Measurements from ENCODE around the gene MXI1. TPM values are rescaled to one million over a fixed set of nuclear protein-coding genes. Genes with fewer than 3 reads are reported as not detected.
"Not testable (repeated sequence)": the region's sequence is repeated elsewhere in the genome, so short reads cannot be mapped to it uniquely, and the experiment has no call there.

MXI1 gene
- total and polyA plus RNA-seq, 4 donors, result 64.1 to 90.1 (median 81.6) TPM

DNA sequence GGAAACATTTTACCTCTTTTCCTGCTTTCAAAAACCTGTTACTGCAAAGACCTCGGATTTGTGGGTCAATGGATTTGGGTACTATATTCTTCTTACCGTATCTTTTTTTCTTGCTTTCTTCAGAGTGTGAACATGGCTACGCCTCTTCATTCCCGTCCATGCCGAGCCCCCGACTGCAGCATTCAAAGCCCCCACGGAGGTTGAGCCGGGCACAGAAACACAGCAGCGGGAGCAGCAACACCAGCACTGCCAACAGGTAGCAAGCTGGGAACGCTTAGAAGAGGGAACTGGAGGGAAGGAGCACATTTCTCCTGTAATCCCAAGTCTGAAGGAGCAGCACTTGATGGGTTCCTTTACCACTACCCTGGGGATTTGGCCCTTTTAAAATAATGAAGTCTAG, 20.7 kb downstream of the MXI1 start:
- H3K27ac ChIP-seq (ENCODE audit: low read depth, low read length), result peak overlapping the region; percentile 96
- no peak overlapping the region for H3K4me3 ChIP-seq (ENCODE audit: low read depth, low read length)
- no peaks in the 10 kb centered on the region for H3K9me3 ChIP-seq (ENCODE audit: control insufficient read depth, insufficient read depth, low read length)
- no peaks in the 10 kb centered on the region for H3K27me3 ChIP-seq (ENCODE audit: control insufficient read depth, insufficient read depth, low read length)
- WGBS (ENCODE audit: insufficient coverage), result 73% methylated on average over 7 of the region's 10 CpGs
- H3K36me3 ChIP-seq (ENCODE audit: control insufficient read depth, insufficient read depth, low read length), result peaks cover 4% of the 10 kb centered on the region
- H3K4me1 ChIP-seq (ENCODE audit: control insufficient read depth, insufficient read depth, low read length), result peaks cover 15% of the 10 kb centered on the region
- DNase-seq (ENCODE audit: low read depth in 4 of 6, low spot score in 6 of 6), result no peak

DNA sequence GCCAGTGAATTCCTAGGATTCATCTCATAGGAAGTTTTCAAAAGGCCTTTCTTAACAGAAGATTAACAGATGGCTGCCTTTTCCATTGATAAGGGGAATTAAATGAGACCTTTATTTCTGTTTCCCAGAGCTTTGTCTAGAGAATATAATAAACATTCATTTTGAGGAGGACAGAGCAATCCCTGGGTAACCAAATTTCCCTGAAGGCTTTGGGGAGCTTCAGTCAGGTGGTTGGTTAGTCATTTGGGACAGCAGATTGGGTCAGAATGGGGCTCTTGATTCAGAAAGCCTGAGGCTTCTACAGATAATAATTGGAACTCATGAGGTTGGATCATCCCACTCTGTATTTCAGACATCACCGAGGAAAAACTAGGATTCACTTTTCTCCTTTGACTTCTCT, 21.8 kb downstream of the MXI1 start:
- Histone ChIP-seq H3K36me3 (ENCODE audit: control insufficient read depth, insufficient read depth, low read length) (peaks cover 4% of the 10 kb centered on the region), H3K9me3 (ENCODE audit: control insufficient read depth, insufficient read depth, low read length) (no peaks in the 10 kb centered on the region), H3K27me3 (ENCODE audit: control insufficient read depth, insufficient read depth, low read length) (no peaks in the 10 kb centered on the region), H3K4me1 (ENCODE audit: control insufficient read depth, insufficient read depth, low read length) (peaks cover 15% of the 10 kb centered on the region), H3K27ac (ENCODE audit: low read depth, low read length) (no peak overlapping the region), H3K4me3 (ENCODE audit: low read depth, low read length) (no peak overlapping the region)
- no CpG with 5 or more reads among the region's 1 CpG for WGBS (ENCODE audit: insufficient coverage)
- no peak for DNase-seq (ENCODE audit: low read depth in 4 of 6, low spot score in 6 of 6)

DNA sequence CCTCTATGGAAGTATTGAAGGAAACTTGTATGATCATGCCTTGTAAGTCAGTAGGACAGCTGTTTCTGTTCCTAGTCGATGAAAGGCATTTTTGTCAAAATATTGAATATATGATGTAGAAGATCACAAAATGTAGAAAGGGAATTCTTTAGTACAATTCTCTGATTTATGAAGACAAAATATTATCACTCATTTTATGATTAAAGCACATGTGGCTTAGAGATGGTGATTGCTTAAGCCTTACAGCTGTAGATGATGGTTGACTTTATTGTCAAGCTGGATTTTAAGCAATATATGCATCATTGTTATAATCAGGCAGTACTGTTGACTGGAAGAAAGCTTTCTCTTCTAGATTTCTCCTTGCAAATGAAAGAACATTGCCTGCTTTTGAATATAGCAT, 26.4 kb downstream of the MXI1 start:
- H3K27me3 ChIP-seq (ENCODE audit: control insufficient read depth, insufficient read depth, low read length), result no peaks in the 10 kb centered on the region
- H3K36me3 ChIP-seq (ENCODE audit: control insufficient read depth, insufficient read depth, low read length), result peaks cover 4% of the 10 kb centered on the region
- WGBS (ENCODE audit: insufficient coverage), result no CpG with 5 or more reads among the region's 1 CpG
- no peaks in the 10 kb centered on the region for H3K9me3 ChIP-seq (ENCODE audit: control insufficient read depth, insufficient read depth, low read length)
- H3K4me3 ChIP-seq (ENCODE audit: low read depth, low read length), result no peak overlapping the region
- no peak overlapping the region for H3K27ac ChIP-seq (ENCODE audit: low read depth, low read length)
- no peaks in the 10 kb centered on the region for H3K4me1 ChIP-seq (ENCODE audit: control insufficient read depth, insufficient read depth, low read length)
- no peak for DNase-seq (ENCODE audit: low read depth in 4 of 6, low spot score in 6 of 6)

DNA sequence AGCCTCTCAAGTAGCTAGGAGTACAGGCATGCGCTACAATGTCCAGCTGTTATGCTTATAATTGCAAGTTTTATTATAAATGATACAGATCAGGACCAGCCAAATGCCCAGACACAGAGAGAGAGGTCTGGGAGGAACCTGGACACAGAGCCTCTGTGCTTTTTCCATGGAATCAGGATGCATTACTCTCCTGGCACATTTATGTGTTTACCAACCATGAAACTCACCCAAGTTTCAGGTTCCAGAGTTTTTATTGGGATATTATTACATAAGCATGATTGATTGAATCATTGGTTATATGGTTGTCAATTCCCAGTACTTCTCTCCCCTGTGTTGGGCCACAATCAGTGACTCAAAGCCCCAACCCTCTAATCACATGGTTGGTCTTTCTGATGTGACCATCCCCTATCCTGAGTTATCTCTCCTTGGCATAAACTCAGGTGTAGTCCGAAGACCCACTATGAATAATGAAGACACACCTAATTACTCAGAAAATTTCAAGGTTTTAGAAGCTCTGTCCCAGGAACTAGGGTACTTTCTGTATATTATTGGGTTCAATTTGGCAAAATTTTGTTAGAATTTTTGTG, 30.6 kb downstream of the MXI1 start:
- 100% methylated on average over 1 of the region's 2 CpGs for WGBS (ENCODE audit: insufficient coverage)
- H3K27ac ChIP-seq (ENCODE audit: low read depth, low read length), result no peak overlapping the region
- H3K9me3 ChIP-seq (ENCODE audit: control insufficient read depth, insufficient read depth, low read length), result no peaks in the 10 kb centered on the region
- H3K4me1 ChIP-seq (ENCODE audit: control insufficient read depth, insufficient read depth, low read length), result no peaks in the 10 kb centered on the region
- no peak overlapping the region for H3K4me3 ChIP-seq (ENCODE audit: low read depth, low read length)
- no peaks in the 10 kb centered on the region for H3K27me3 ChIP-seq (ENCODE audit: control insufficient read depth, insufficient read depth, low read length)
- no peaks in the 10 kb centered on the region for H3K36me3 ChIP-seq (ENCODE audit: control insufficient read depth, insufficient read depth, low read length)
- DNase-seq (ENCODE audit: low read depth in 4 of 6, low spot score in 6 of 6), result no peak

DNA sequence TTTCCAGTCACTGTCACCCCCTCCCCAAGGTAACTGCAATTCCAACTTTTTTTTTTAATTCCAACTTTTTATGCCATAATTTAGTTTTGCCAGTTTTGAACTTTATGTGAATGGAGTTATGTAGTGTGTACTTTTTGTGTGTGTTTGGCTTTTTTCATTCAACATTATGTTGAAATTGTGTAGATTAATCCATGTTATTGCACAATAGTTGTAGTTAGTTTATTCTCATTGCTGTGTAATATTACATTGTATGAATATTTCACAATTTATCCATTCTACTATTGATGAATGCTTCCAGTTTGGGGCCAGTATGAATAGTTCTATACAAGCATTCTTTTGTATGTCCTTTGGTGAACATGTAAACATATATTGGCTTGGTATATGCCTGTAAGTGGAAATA, 32.5 kb downstream of the MXI1 start:
- DNase-seq (ENCODE audit: low read depth in 4 of 6, low spot score in 6 of 6), result no peak
- no peak overlapping the region for H3K27ac ChIP-seq (ENCODE audit: low read depth, low read length)

DNA sequence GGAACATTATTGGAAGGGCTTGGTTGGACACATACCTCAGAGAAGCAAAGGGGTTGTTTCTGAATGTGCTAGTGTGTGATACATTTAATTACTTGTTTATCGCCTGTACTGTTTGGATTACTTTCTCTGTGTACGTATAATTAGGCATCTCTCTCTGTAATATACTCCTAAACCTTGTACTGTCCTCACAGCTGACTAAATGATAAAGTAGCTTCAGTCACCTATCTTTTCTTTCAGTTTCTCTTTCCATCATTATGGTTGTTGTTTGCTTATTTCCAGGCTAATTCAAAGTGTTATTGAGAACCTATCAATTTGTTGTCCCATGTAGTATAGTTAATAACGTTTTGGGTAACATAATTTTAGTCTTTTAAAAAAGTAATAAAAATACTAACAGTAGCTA, 34.0 kb downstream of the MXI1 start:
- Histone ChIP-seq H3K36me3 (ENCODE audit: control insufficient read depth, insufficient read depth, low read length) (peaks cover 3% of the 10 kb centered on the region), H3K27me3 (ENCODE audit: control insufficient read depth, insufficient read depth, low read length) (no peaks in the 10 kb centered on the region), H3K4me3 (ENCODE audit: low read depth, low read length) (no peak overlapping the region), H3K27ac (ENCODE audit: low read depth, low read length) (no peak overlapping the region), H3K9me3 (ENCODE audit: control insufficient read depth, insufficient read depth, low read length) (no peaks in the 10 kb centered on the region), H3K4me1 (ENCODE audit: control insufficient read depth, insufficient read depth, low read length) (no peaks in the 10 kb centered on the region)
- no CpG with 5 or more reads among the region's 3 CpGs for WGBS (ENCODE audit: insufficient coverage)
- peak in 1 of 6 donors; percentile 68 for DNase-seq (ENCODE audit: low read depth in 4 of 6, low spot score in 6 of 6)

More for the DNA sequence above, 32.5 kb downstream of the MXI1 start:
- H3K36me3 ChIP-seq (ENCODE audit: control insufficient read depth, insufficient read depth, low read length), result no peaks in the 10 kb centered on the region
- H3K9me3 ChIP-seq (ENCODE audit: control insufficient read depth, insufficient read depth, low read length), result no peaks in the 10 kb centered on the region
- no peaks in the 10 kb centered on the region for H3K4me1 ChIP-seq (ENCODE audit: control insufficient read depth, insufficient read depth, low read length)
- no peaks in the 10 kb centered on the region for H3K27me3 ChIP-seq (ENCODE audit: control insufficient read depth, insufficient read depth, low read length)
- H3K4me3 ChIP-seq (ENCODE audit: low read depth, low read length), result no peak overlapping the region

DNA sequence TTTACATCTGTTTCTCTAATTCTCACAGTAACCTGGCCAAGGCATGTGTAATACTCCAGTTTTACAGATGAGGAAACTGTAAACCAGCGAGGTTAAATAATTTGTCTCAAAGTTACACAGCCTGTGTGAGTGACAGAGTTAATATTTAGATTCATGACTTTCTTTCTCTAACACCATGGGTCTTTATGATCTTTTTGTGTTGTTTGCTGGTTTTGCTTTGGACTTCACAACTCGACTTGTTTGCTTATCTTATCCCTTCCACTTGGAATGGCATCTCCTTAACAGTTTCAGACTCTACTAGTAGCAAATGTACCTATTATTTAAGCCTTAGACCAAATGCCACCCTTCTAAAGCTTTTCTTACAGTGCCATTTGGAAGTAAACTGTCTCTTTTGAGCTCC, 34.4 kb downstream of the MXI1 start:
- WGBS (ENCODE audit: insufficient coverage), result no CpG with 5 or more reads among the region's 2 CpGs
- no peak overlapping the region for H3K27ac ChIP-seq (ENCODE audit: low read depth, low read length)
- no peaks in the 10 kb centered on the region for H3K4me1 ChIP-seq (ENCODE audit: control insufficient read depth, insufficient read depth, low read length)

DNA sequence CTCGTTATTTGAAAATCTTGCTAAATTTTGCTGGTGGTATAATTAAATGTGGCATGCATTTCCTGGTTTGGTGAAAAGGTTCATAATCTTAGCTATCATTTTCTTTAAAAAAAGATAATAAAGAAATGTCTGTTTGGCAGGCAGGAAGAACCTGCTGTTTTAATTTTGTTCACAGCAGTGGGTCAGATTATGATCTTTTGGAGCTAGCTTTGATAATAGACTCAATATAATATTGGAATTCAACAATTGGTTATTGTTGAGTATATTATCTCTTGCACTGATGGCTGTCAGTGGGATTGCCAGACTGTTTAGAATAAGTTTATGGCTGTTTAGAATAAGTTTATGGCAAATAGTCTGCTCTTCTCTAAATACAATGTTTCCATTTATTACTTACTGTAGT, 35.1 kb downstream of the MXI1 start:
- no peaks in the 10 kb centered on the region for H3K9me3 ChIP-seq (ENCODE audit: control insufficient read depth, insufficient read depth, low read length)
- WGBS (ENCODE audit: insufficient coverage), result no CpG with 5 or more reads among the region's 1 CpG
- no peaks in the 10 kb centered on the region for H3K27me3 ChIP-seq (ENCODE audit: control insufficient read depth, insufficient read depth, low read length)
- H3K4me1 ChIP-seq (ENCODE audit: control insufficient read depth, insufficient read depth, low read length), result no peaks in the 10 kb centered on the region
- peak in 1 of 6 donors; percentile 91 for DNase-seq (ENCODE audit: low read depth in 4 of 6, low spot score in 6 of 6)
- peaks cover 3% of the 10 kb centered on the region for H3K36me3 ChIP-seq (ENCODE audit: control insufficient read depth, insufficient read depth, low read length)
- H3K4me3 ChIP-seq (ENCODE audit: low read depth, low read length), result no peak overlapping the region
- H3K27ac ChIP-seq (ENCODE audit: low read depth, low read length), result no peak overlapping the region

More for the DNA sequence above, 34.4 kb downstream of the MXI1 start:
- H3K9me3 ChIP-seq (ENCODE audit: control insufficient read depth, insufficient read depth, low read length), result no peaks in the 10 kb centered on the region
- DNase-seq (ENCODE audit: low read depth in 4 of 6, low spot score in 6 of 6), result no peak
- H3K36me3 ChIP-seq (ENCODE audit: control insufficient read depth, insufficient read depth, low read length), result peaks cover 3% of the 10 kb centered on the region
- no peaks in the 10 kb centered on the region for H3K27me3 ChIP-seq (ENCODE audit: control insufficient read depth, insufficient read depth, low read length)
- H3K4me3 ChIP-seq (ENCODE audit: low read depth, low read length), result no peak overlapping the region

DNA sequence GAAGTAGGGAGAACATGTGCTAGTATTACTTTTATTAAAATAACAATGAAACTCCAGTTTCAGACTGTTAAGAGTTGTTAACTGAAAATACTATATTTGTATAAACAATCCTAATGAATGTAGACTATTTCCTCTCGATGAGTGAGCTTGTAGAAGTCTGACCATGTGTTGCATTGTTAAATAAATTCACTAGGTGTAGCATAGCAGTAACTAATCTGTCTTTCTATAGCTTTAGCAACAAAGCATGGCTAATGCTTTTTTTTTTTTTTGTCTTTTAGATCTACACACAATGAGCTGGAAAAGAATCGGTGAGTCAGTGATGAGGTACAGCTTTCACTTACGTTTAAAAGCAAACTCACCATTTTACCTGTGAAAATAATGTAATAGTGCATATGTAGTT, 37.1 kb downstream of the MXI1 start:
- Histone ChIP-seq H3K4me1 (ENCODE audit: control insufficient read depth, insufficient read depth, low read length) (no peaks in the 10 kb centered on the region), H3K9me3 (ENCODE audit: control insufficient read depth, insufficient read depth, low read length) (no peaks in the 10 kb centered on the region), H3K36me3 (ENCODE audit: control insufficient read depth, insufficient read depth, low read length) (peaks cover 3% of the 10 kb centered on the region), H3K27ac (ENCODE audit: low read depth, low read length) (no peak overlapping the region), H3K27me3 (ENCODE audit: control insufficient read depth, insufficient read depth, low read length) (no peaks in the 10 kb centered on the region), H3K4me3 (ENCODE audit: low read depth, low read length) (no peak overlapping the region)
- WGBS (ENCODE audit: insufficient coverage), result no CpG with 5 or more reads among the region's 3 CpGs
- no peak for DNase-seq (ENCODE audit: low read depth in 4 of 6, low spot score in 6 of 6)

DNA sequence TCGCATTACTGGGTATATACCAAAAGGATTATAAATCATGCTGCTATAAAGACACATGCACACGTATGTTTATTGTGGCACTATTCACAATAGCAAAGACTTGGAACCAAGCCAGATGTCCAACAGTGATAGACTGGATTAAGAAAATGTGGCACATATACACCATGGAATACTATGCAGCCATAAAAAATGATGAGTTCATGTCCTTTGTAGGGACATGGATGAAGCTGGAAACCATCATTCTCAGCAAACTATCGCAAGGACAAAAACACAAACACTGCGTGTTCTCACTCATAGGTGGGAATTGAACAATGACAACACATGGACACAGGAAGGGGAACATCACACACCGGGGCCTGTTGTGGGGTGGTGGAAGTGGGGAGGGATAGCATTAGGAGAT, 40.4 kb downstream of the MXI1 start:
- not testable (repeated sequence) for H3K27ac ChIP-seq (ENCODE audit: low read depth, low read length); H3K4me1 ChIP-seq (ENCODE audit: control insufficient read depth, insufficient read depth, low read length); H3K27me3 ChIP-seq (ENCODE audit: control insufficient read depth, insufficient read depth, low read length); H3K36me3 ChIP-seq (ENCODE audit: control insufficient read depth, insufficient read depth, low read length); H3K4me3 ChIP-seq (ENCODE audit: low read depth, low read length); DNase-seq (ENCODE audit: low read depth in 4 of 6, low spot score in 6 of 6); H3K9me3 ChIP-seq (ENCODE audit: control insufficient read depth, insufficient read depth, low read length)
- no CpG with 5 or more reads among the region's 5 CpGs for WGBS (ENCODE audit: insufficient coverage)
